Mesothelial cell of epicardium (in vitro differentiated cells): Measurements from ENCODE around the gene TEX51. TPM values are rescaled to one million over a fixed set of nuclear protein-coding genes. Genes with fewer than 3 reads are reported as not detected.
A peak's percentile ranks its signal among the peaks of the same experiment; 100 is the strongest.

Experiments used
- DNase-seq, 2 experiments: peaks; one replicate each; pipeline ENCODE4 v3.0.0; 2021; ENCODE audit warnings: low spot score in 2 of 2; ENCODE audit not compliant: unreplicated experiment in 2 of 2
- H3K27ac Mint-ChIP-seq: 2 replicates; pipeline ENCODE4 v1.8.0; 2021; ENCODE audit warnings: mixed read lengths
- H3K27me3 Mint-ChIP-seq: 2 replicates; pipeline ENCODE4 v1.8.0; 2021; ENCODE audit warnings: low read depth, mixed read lengths
- H3K36me3 Mint-ChIP-seq: 2 replicates; pipeline ENCODE4 v1.8.0; 2021; ENCODE audit warnings: mixed read lengths
- H3K4me1 Mint-ChIP-seq: 2 replicates; pipeline ENCODE4 v1.8.0; 2021; ENCODE audit warnings: mixed read lengths
- H3K4me3 Mint-ChIP-seq: 2 replicates; pipeline ENCODE4 v1.8.0; 2021; ENCODE audit warnings: mild to moderate bottlenecking, moderate library complexity, mixed read lengths
- H3K9me3 Mint-ChIP-seq: 2 replicates; pipeline ENCODE4 v1.8.0; 2021; ENCODE audit warnings: mixed read lengths
- CTCF ChIP-seq: fragments of 200-600 bp; sonication (generic); IDR thresholded peaks from one replicate; pipeline ENCODE4 v1.5.0; 2021; ENCODE audit warnings: antibody characterized with exemption; ENCODE audit not compliant: unreplicated experiment
- total RNA-seq: library from RNA; stranded (reverse); gene quantifications from 3 replicates; pipeline ENCODE4 v1.2.1, GENCODE V29; 2021

TEX51 gene
- total RNA-seq, 1 donor from 2014 or later = not detected

- H3K27me3 Mint-ChIP-seq = peaks cover 15% of the 10 kb centered on the region
- no peaks in the 10 kb centered on the region for H3K36me3 Mint-ChIP-seq
- no peaks in the 10 kb centered on the region for H3K4me1 Mint-ChIP-seq
- H3K27ac Mint-ChIP-seq = no peak overlapping the region
- no peaks in the 10 kb centered on the region for H3K9me3 Mint-ChIP-seq
- no peak for TF ChIP-seq CTCF
- H3K4me3 Mint-ChIP-seq = no peak overlapping the region
- peak in 1 of 2 experiments; percentile 14 for DNase-seq
These were observed 16.3 kb downstream of the TEX51 start for GRCh38 chr2:126914811-126915500.

GRCh38 chr2:126915903-126916302 is 17.2 kb downstream of the TEX51 start:
- Mint-ChIP-seq H3K9me3 (no peaks in the 10 kb centered on the region), H3K27ac (no peak overlapping the region), H3K4me1 (no peaks in the 10 kb centered on the region), H3K36me3 (no peaks in the 10 kb centered on the region), H3K27me3 (peaks cover 15% of the 10 kb centered on the region), H3K4me3 (no peak overlapping the region)
- peak in 1 of 2 experiments; percentile 7 for DNase-seq
- TF ChIP-seq CTCF = no peak

GRCh38 chr2:126916744-126917143 is 18.1 kb downstream of the TEX51 start:
- DNase-seq = peak in 1 of 2 experiments; percentile 26
- H3K4me1 Mint-ChIP-seq = no peaks in the 10 kb centered on the region
- TF ChIP-seq CTCF = no peak

GRCh38 chr2:126921066-126921465 is 22.4 kb downstream of the TEX51 start:
- H3K4me3 Mint-ChIP-seq = no peak overlapping the region
- peaks cover 19% of the 10 kb centered on the region for H3K27me3 Mint-ChIP-seq
- H3K27ac Mint-ChIP-seq = no peak overlapping the region
- no peaks in the 10 kb centered on the region for H3K36me3 Mint-ChIP-seq
- TF ChIP-seq CTCF = no peak
- H3K9me3 Mint-ChIP-seq = peaks cover 11% of the 10 kb centered on the region
- H3K4me1 Mint-ChIP-seq = no peaks in the 10 kb centered on the region
- DNase-seq = no peak

More at GRCh38 chr2:126916744-126917143, 18.1 kb downstream of the TEX51 start:
- peaks cover 15% of the 10 kb centered on the region for H3K27me3 Mint-ChIP-seq
- H3K27ac Mint-ChIP-seq = no peak overlapping the region
- H3K36me3 Mint-ChIP-seq = no peaks in the 10 kb centered on the region
- no peaks in the 10 kb centered on the region for H3K9me3 Mint-ChIP-seq
- no peak overlapping the region for H3K4me3 Mint-ChIP-seq

GRCh38 chr2:126930970-126931590 is 32.4 kb downstream of the TEX51 start:
- TF ChIP-seq CTCF = no peak
- Mint-ChIP-seq H3K27ac (no peak overlapping the region), H3K27me3 (peaks cover 31% of the 10 kb centered on the region), H3K9me3 (peaks cover 33% of the 10 kb centered on the region), H3K4me1 (peaks cover 4% of the 10 kb centered on the region), H3K36me3 (no peaks in the 10 kb centered on the region), H3K4me3 (no peak overlapping the region)
- DNase-seq = no peak
